ENCODE measurements around the gene ZYG11A. TPM values are rescaled to one million over a fixed set of nuclear protein-coding genes. Genes with fewer than 3 reads are reported as not detected.

ZYG11A gene
- total RNA-seq, 1 donor from 2014 or later: 0.17 TPM

GRCh38 chr1:52880206-52880605 lies 37.6 kb downstream of the ZYG11A start:
- no peak for DNase-seq

- no peak for DNase-seq
These were observed 44.9 kb downstream of the ZYG11A start for GRCh38 chr1:52887483-52887882.

GRCh38 chr1:52892424-52893215 lies 50.1 kb downstream of the ZYG11A start:
- no peak for DNase-seq

GRCh38 chr1:52899445-52899894 lies 56.9 kb downstream of the ZYG11A start:
- DNase-seq: no peak

- no peak for DNase-seq
These were observed 57.8 kb downstream of the ZYG11A start for GRCh38 chr1:52900402-52900801.

GRCh38 chr1:52901384-52901783 lies 58.8 kb downstream of the ZYG11A start:
- DNase-seq: no peak

- DNase-seq: no peak
These were observed 61.8 kb downstream of the ZYG11A start for GRCh38 chr1:52904208-52904926.

GRCh38 chr1:52904927-52905698 lies 62.6 kb downstream of the ZYG11A start:
- DNase-seq: peak; percentile 49

- DNase-seq: no peak
These were observed 63.6 kb downstream of the ZYG11A start for GRCh38 chr1:52906135-52906603.

- no peak for DNase-seq
These were observed 64.7 kb downstream of the ZYG11A start for GRCh38 chr1:52907068-52907811.

- DNase-seq: no peak
These were observed 65.2 kb downstream of the ZYG11A start for GRCh38 chr1:52907812-52908153.

- DNase-seq: no peak
These were observed 69.0 kb downstream of the ZYG11A start for GRCh38 chr1:52911541-52911940.

GRCh38 chr1:52913014-52913413 lies 70.5 kb downstream of the ZYG11A start:
- no peak for DNase-seq

GRCh38 chr1:52913537-52913936 lies 71.0 kb downstream of the ZYG11A start:
- no peak for DNase-seq

- DNase-seq: no peak
These were observed 71.9 kb downstream of the ZYG11A start for GRCh38 chr1:52914463-52914862.

- DNase-seq: no peak
These were observed 72.8 kb downstream of the ZYG11A start for GRCh38 chr1:52915211-52915854.

GRCh38 chr1:52915855-52916220 lies 73.3 kb downstream of the ZYG11A start:
- no peak for DNase-seq

GRCh38 chr1:52916241-52916975 lies 73.8 kb downstream of the ZYG11A start:
- no peak for DNase-seq

GRCh38 chr1:52917156-52917555 lies 74.6 kb downstream of the ZYG11A start:
- DNase-seq: no peak

- no peak for DNase-seq
These were observed 75.0 kb downstream of the ZYG11A start for GRCh38 chr1:52917581-52917980.

GRCh38 chr1:52918201-52918600 lies 75.6 kb downstream of the ZYG11A start:
- DNase-seq: no peak
